HCT116 (cell line): ENCODE data around the gene ATG3.

Experiments used
- ATF3 ChIP-seq: IDR thresholded peaks from 2 replicates; pipeline ENCODE4 v1.6.1; 2012
- CEBPB ChIP-seq: IDR thresholded peaks from 2 replicates; pipeline ENCODE4 v1.6.1; 2012; ENCODE audit warnings: low read depth
- CTCF ChIP-seq, 3 experiments: fragments of 200-600 bp in 1 of 3; sonication (generic) in 1 of 3; IDR thresholded peaks in 2 of 3; conservative IDR thresholded peaks in 1 of 3; 2 replicates each; pipeline ENCODE4 v1.5.1; 2012 to 2017; ENCODE audit warnings: low read depth in 2 of 3, low read length in 2 of 3, antibody characterized with exemption in 1 of 3, borderline replicate concordance in 1 of 3, control low read depth in 1 of 3, mild to moderate bottlenecking in 1 of 3, mixed read lengths in 1 of 3, mixed run types in 1 of 3, moderate library complexity in 1 of 3; ENCODE audit not compliant: insufficient read depth in 1 of 3
- EZH2 ChIP-seq: fragments of 200-600 bp; sonication (generic); IDR thresholded peaks from 2 replicates; pipeline ENCODE4 v1.6.1; 2017; ENCODE audit warnings: antibody characterized with exemption, mixed run types
- EZH2phosphoT487 ChIP-seq: fragments of 200-600 bp; IDR thresholded peaks from 2 replicates; pipeline ENCODE4 v1.6.1; 2018; ENCODE audit warnings: antibody characterized with exemption, borderline replicate concordance
- JUND ChIP-seq: IDR thresholded peaks from 2 replicates; pipeline ENCODE4 v1.6.1; 2012
- RAD21 ChIP-seq: IDR thresholded peaks from 2 replicates; pipeline ENCODE4 v1.6.1; 2012; ENCODE audit warnings: low read depth, mild to moderate bottlenecking
- SP1 ChIP-seq: IDR thresholded peaks from 2 replicates; pipeline ENCODE4 v1.6.1; 2012; ENCODE audit warnings: low read depth
- ZBTB33 ChIP-seq: IDR thresholded peaks from 2 replicates; pipeline ENCODE4 v1.6.1; 2011; ENCODE audit warnings: mild to moderate bottlenecking, low read length, moderate library complexity; ENCODE audit not compliant: insufficient replicate concordance; ENCODE audit errors: extremely low read depth

GRCh38 chr3:112606098-112606497 lies 44.3 kb upstream of the ATG3 start:
- TF ChIP-seq CTCF (IDR thresholded peaks at IDR 0.05 in 2 of 3, conservative IDR thresholded peaks at IDR 0.05 in 1 of 3; ENCODE audit: borderline replicate concordance in 1 of 3, insufficient read depth in 1 of 3, low read depth in 2 of 3, low read length in 2 of 3), result no peak
- no peak for TF ChIP-seq JUND
- TF ChIP-seq ATF3, result no peak
- no peak for TF ChIP-seq EZH2phosphoT487
- TF ChIP-seq EZH2, result no peak
- no peak for TF ChIP-seq RAD21
- TF ChIP-seq SP1, result no peak
- no peak for TF ChIP-seq ZBTB33
- TF ChIP-seq CEBPB, result no peak
